Activated CD4-positive, alpha-beta T cell treated with anti-CD3 and anti-CD28 coated beads, Interleukin-2, amount 50 U/mL, for 24 hours (primary cell): ENCODE results near the gene CPSF3.
"Not testable (repeated sequence)": the region's sequence is repeated elsewhere in the genome, so short reads cannot be mapped to it uniquely, and the experiment has no call there.

ENCODE experiments used
- DNase-seq, 2 donors: peaks; one replicate each; pipeline ENCODE4 v3.0.0-alpha.2; 2020; ENCODE audit warnings: low read depth in 1 of 2, low spot score in 1 of 2

Gene CPSF3

GRCh38 chr2:9392898-9393765 lies 30.3 kb upstream of the CPSF3 start:
- DNase-seq = no peak

- no peak for DNase-seq
These were observed 28.6 kb upstream of the CPSF3 start for GRCh38 chr2:9394816-9395215.

- DNase-seq = no peak
These were observed 26.3 kb upstream of the CPSF3 start for GRCh38 chr2:9397201-9397600.

- DNase-seq = not testable (repeated sequence)
These were observed 25.2 kb upstream of the CPSF3 start for GRCh38 chr2:9398251-9398650.

GRCh38 chr2:9398881-9399780 lies 24.3 kb upstream of the CPSF3 start:
- DNase-seq = no peak

GRCh38 chr2:9400268-9401058 lies 23.0 kb upstream of the CPSF3 start:
- DNase-seq = no peak

- DNase-seq = no peak
These were observed 22.4 kb upstream of the CPSF3 start for GRCh38 chr2:9401059-9401547.

GRCh38 chr2:9401646-9402371 lies 21.6 kb upstream of the CPSF3 start:
- DNase-seq = no peak

GRCh38 chr2:9403924-9404323 lies 19.5 kb upstream of the CPSF3 start:
- DNase-seq = no peak

- DNase-seq = no peak
These were observed 19.0 kb upstream of the CPSF3 start for GRCh38 chr2:9404451-9404850.

- DNase-seq = no peak
These were observed 17.8 kb upstream of the CPSF3 start for GRCh38 chr2:9405636-9406035.

GRCh38 chr2:9406529-9407362 lies 16.7 kb upstream of the CPSF3 start:
- DNase-seq = no peak

GRCh38 chr2:9407363-9407811 lies 16.1 kb upstream of the CPSF3 start:
- no peak for DNase-seq

- no peak for DNase-seq
These were observed 14.8 kb upstream of the CPSF3 start for GRCh38 chr2:9408641-9409151.

- DNase-seq = no peak
These were observed 13.3 kb upstream of the CPSF3 start for GRCh38 chr2:9410108-9410507.

GRCh38 chr2:9412781-9413180 lies 10.7 kb upstream of the CPSF3 start:
- DNase-seq = no peak

GRCh38 chr2:9415516-9416169 lies 7.8 kb upstream of the CPSF3 start:
- DNase-seq = no peak

- no peak for DNase-seq
These were observed 7.0 kb upstream of the CPSF3 start for GRCh38 chr2:9416267-9416961.
